Lower lobe of right lung (tissue), 2 donors: ENCODE data around the gene RB1. TPM values are rescaled to one million over a fixed set of nuclear protein-coding genes. Genes with fewer than 3 reads are reported as not detected.
A peak's percentile ranks its signal among the peaks of the same experiment; 100 is the strongest.

Experiments used
- ATAC-seq, 2 donors: fragments of 200-7000 bp; cut with Tn5 transposase; one replicate each; pipeline ENCODE4 v1.9.1; 2020 to 2022; ENCODE audit warnings: mild to moderate bottlenecking in 2 of 2, moderate library complexity in 2 of 2
- DNase-seq: peaks from one replicate; pipeline ENCODE4 v3.0.0-alpha.2; 2020
- H3K27ac ChIP-seq: fragments of 200-600 bp; one replicate; pipeline ENCODE4 v1.8.0; 2022
- H3K27me3 ChIP-seq: fragments of 200-600 bp; one replicate; pipeline ENCODE4 v1.8.0; 2022; ENCODE audit warnings: low read depth
- H3K36me3 ChIP-seq: fragments of 200-600 bp; one replicate; pipeline ENCODE4 v1.8.0; 2022; ENCODE audit warnings: mild to moderate bottlenecking
- H3K4me1 ChIP-seq: fragments of 200-600 bp; one replicate; pipeline ENCODE4 v1.8.0; 2022
- H3K4me3 ChIP-seq: fragments of 200-600 bp; one replicate; pipeline ENCODE4 v1.8.0; 2022; ENCODE audit warnings: mild to moderate bottlenecking
- H3K9me3 ChIP-seq: fragments of 200-600 bp; one replicate; pipeline ENCODE4 v1.8.0; 2022
- CTCF ChIP-seq: fragments of 200-600 bp; IDR thresholded peaks from one replicate; pipeline ENCODE4 v1.8.0; 2022; ENCODE audit warnings: antibody characterized with exemption, mild to moderate bottlenecking
- intact Hi-C: fragments of 100-400 bp; cut with DNase I; formaldehyde crosslinking; loops from one replicate; pipeline ENCODE4 v1.11.0; 2022
- total RNA-seq: library from RNA; stranded (reverse); fragmentation: NEBNext Ultra II Directional; extraction: Animal tissue kit (Norgen Biotek cat#: 25700); gene quantifications from one replicate; pipeline ENCODE4 v1.2.1, GENCODE V29; 2021
- donor health status: DM: no; HTN: yes; CAD: no; lungs with severe emphysema.

The RB1 gene
- total RNA-seq, 1 donor from 2014 or later: 38.1 TPM

- Histone ChIP-seq H3K27me3 (no peaks in the 10 kb centered on the region), H3K4me3 (no peak overlapping the region), H3K36me3 (no peaks in the 10 kb centered on the region), H3K27ac (no peak overlapping the region), H3K9me3 (no peaks in the 10 kb centered on the region), H3K4me1 (peaks cover 19% of the 10 kb centered on the region)
- ATAC-seq (no peak), DNase-seq (no peak)
- intact Hi-C loops: no loop called here
- no peak for TF ChIP-seq CTCF
Measured at GRCh38 chr13:48429886-48430285, 126.3 kb downstream of the RB1 start.

- Histone ChIP-seq H3K4me3 (no peak overlapping the region), H3K27me3 (no peaks in the 10 kb centered on the region), H3K4me1 (peaks cover 23% of the 10 kb centered on the region), H3K36me3 (no peaks in the 10 kb centered on the region), H3K27ac (no peak overlapping the region), H3K9me3 (no peaks in the 10 kb centered on the region)
- ATAC-seq (no peak), DNase-seq (no peak)
- intact Hi-C loops: no loop called here
- no peak for TF ChIP-seq CTCF
Measured at GRCh38 chr13:48431431-48431830, 127.9 kb downstream of the RB1 start.

GRCh38 chr13:48431987-48432615 lies 128.6 kb downstream of the RB1 start:
- DNase-seq: no peak
- TF ChIP-seq CTCF: no peak

GRCh38 chr13:48434200-48434599 lies 130.6 kb downstream of the RB1 start:
- intact Hi-C loops: no loop called here
- H3K4me1 ChIP-seq: peaks cover 32% of the 10 kb centered on the region
- H3K4me3 ChIP-seq: no peak overlapping the region
- H3K9me3 ChIP-seq: no peaks in the 10 kb centered on the region
- ATAC-seq: no peak
- no peak overlapping the region for H3K27ac ChIP-seq
- H3K27me3 ChIP-seq: no peaks in the 10 kb centered on the region
- no peaks in the 10 kb centered on the region for H3K36me3 ChIP-seq
- no peak for TF ChIP-seq CTCF
- no peak for DNase-seq

More at GRCh38 chr13:48431987-48432615, 128.6 kb downstream of the RB1 start:
- no peaks in the 10 kb centered on the region for H3K27me3 ChIP-seq
- H3K36me3 ChIP-seq: no peaks in the 10 kb centered on the region
- no peak overlapping the region for H3K4me3 ChIP-seq
- ATAC-seq: no peak
- intact Hi-C loops: no loop called here
- H3K4me1 ChIP-seq: peaks cover 30% of the 10 kb centered on the region
- H3K27ac ChIP-seq: no peak overlapping the region
- no peaks in the 10 kb centered on the region for H3K9me3 ChIP-seq

- no peaks in the 10 kb centered on the region for H3K36me3 ChIP-seq
- no peak overlapping the region for H3K4me3 ChIP-seq
- no peaks in the 10 kb centered on the region for H3K27me3 ChIP-seq
- DNase-seq: no peak
- H3K4me1 ChIP-seq: peaks cover 25% of the 10 kb centered on the region
- intact Hi-C loops: no loop called here
- no peaks in the 10 kb centered on the region for H3K9me3 ChIP-seq
- peak overlapping the region; percentile 19 for H3K27ac ChIP-seq
- ATAC-seq: no peak
- no peak for TF ChIP-seq CTCF
Measured at GRCh38 chr13:48436661-48437288, 133.2 kb downstream of the RB1 start.
